Measurements from ENCODE around the gene ZNF662. TPM values are rescaled to one million over a fixed set of nuclear protein-coding genes. Genes with fewer than 3 reads are reported as not detected.
A peak's percentile ranks its signal among the peaks of the same experiment; 100 is the strongest.

Gene ZNF662
- total and polyA plus RNA-seq, 2 of the 13 experiments (the other 11 are each of a cell fraction or from before 2014, with no cell fraction given) = not detected

- no peak for TF ChIP-seq MLXIP (CRISPR knock-in tag; IDR thresholded peaks at IDR 0.05; ENCODE audit: borderline replicate concordance)
- TF ChIP-seq ZFP62 (CRISPR knock-in tag; IDR thresholded peaks at IDR 0.05) = no peak
- no peak for TF ChIP-seq GATAD1 (CRISPR knock-in tag; IDR thresholded peaks at IDR 0.05)
- no peak for TF ChIP-seq FOXK2 (IDR thresholded peaks at IDR 0.05)
- no peak for TF ChIP-seq ZNF646 (CRISPR knock-in tag; IDR thresholded peaks at IDR 0.05)
- TF ChIP-seq TRIM24 (CRISPR knock-in tag; IDR thresholded peaks at IDR 0.05) = no peak
- peak; percentile 68 for TF ChIP-seq FOSL2 (CRISPR knock-in tag; IDR thresholded peaks at IDR 0.05)
- TF ChIP-seq IRF1 (CRISPR knock-in tag; IDR thresholded peaks at IDR 0.05; ENCODE audit: low read depth) = no peak
- TF ChIP-seq MED1 (CRISPR knock-in tag; IDR thresholded peaks at IDR 0.05) = peak; percentile 73
- no peak for TF ChIP-seq ZNF550 (CRISPR knock-in tag; IDR thresholded peaks at IDR 0.05; ENCODE audit: borderline replicate concordance)
- TF ChIP-seq, protein P1, sequence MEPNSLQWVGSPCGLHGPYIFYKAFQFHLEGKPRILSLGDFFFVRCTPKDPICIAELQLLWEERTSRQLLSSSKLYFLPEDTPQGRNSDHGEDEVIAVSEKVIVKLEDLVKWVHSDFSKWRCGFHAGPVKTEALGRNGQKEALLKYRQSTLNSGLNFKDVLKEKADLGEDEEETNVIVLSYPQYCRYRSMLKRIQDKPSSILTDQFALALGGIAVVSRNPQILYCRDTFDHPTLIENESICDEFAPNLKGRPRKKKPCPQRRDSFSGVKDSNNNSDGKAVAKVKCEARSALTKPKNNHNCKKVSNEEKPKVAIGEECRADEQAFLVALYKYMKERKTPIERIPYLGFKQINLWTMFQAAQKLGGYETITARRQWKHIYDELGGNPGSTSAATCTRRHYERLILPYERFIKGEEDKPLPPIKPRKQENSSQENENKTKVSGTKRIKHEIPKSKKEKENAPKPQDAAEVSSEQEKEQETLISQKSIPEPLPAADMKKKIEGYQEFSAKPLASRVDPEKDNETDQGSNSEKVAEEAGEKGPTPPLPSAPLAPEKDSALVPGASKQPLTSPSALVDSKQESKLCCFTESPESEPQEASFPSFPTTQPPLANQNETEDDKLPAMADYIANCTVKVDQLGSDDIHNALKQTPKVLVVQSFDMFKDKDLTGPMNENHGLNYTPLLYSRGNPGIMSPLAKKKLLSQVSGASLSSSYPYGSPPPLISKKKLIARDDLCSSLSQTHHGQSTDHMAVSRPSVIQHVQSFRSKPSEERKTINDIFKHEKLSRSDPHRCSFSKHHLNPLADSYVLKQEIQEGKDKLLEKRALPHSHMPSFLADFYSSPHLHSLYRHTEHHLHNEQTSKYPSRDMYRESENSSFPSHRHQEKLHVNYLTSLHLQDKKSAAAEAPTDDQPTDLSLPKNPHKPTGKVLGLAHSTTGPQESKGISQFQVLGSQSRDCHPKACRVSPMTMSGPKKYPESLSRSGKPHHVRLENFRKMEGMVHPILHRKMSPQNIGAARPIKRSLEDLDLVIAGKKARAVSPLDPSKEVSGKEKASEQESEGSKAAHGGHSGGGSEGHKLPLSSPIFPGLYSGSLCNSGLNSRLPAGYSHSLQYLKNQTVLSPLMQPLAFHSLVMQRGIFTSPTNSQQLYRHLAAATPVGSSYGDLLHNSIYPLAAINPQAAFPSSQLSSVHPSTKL (CRISPR knock-in tag; IDR thresholded peaks at IDR 0.05) = peak; percentile 70
- no peak for TF ChIP-seq SIN3B (IDR thresholded peaks at IDR 0.05; ENCODE audit: low read length)
- no peak for TF ChIP-seq ZNF274 (CRISPR knock-in tag; IDR thresholded peaks at IDR 0.05)
- no peak for TF ChIP-seq BRD4 (CRISPR knock-in tag; IDR thresholded peaks at IDR 0.05)
These were observed 9.0 kb downstream of the ZNF662 start (continued) for GRCh38 chr3:42914771-42915515.
